Stomach (tissue), 9 donors: ENCODE results near the gene ATF7IP2. TPM values are rescaled to one million over a fixed set of nuclear protein-coding genes. Genes with fewer than 3 reads are reported as not detected.

ENCODE experiments used
- DNase-seq, 2 donors: peaks; one replicate each; pipeline versions ENCODE4 v3.0.0 to v3.0.0-alpha.2; 2013 to 2019
- H3K27ac ChIP-seq, 5 donors: fragments of 200-600 bp in 4 of 5; sonication (generic) in 4 of 5; one replicate each; pipeline ENCODE4 v1.5.1; 2013 to 2019; ENCODE audit warnings: mild to moderate bottlenecking in 1 of 5, moderate library complexity in 1 of 5
- H3K27me3 ChIP-seq, 3 donors: fragments of 200-600 bp; sonication (generic); one replicate each; pipeline ENCODE4 v1.5.1; 2017 to 2019; ENCODE audit warnings: mixed run types in 1 of 3
- H3K36me3 ChIP-seq, 4 donors: fragments of 200-600 bp; sonication (generic); 1 replicate in 3 of 4; 2 replicates in 1 of 4; pipeline ENCODE4 v1.5.1; 2016 to 2019
- H3K4me1 ChIP-seq, 4 donors: fragments of 200-600 bp; sonication (generic); one replicate each; pipeline ENCODE4 v1.5.1; 2016 to 2019
- H3K4me3 ChIP-seq, 4 donors: fragments of 200-600 bp; sonication (generic) in 3 of 4; one replicate each; pipeline ENCODE4 v1.5.1; 2016 to 2019; ENCODE audit warnings: mild to moderate bottlenecking in 1 of 4
- H3K9me3 ChIP-seq, 4 donors: fragments of 200-600 bp; sonication (generic); one replicate each; pipeline ENCODE4 v1.5.1; 2016 to 2019
- CTCF ChIP-seq, 7 experiments: fragments of 450-650 bp in 4 of 7; fragments of 200-600 bp in 3 of 7; sonication (generic) in 3 of 7; IDR thresholded peaks; one replicate each; pipeline ENCODE4 v1.5.1; 2016 to 2019; ENCODE audit warnings: antibody characterized with exemption in 7 of 7, control low read depth in 2 of 7, mild to moderate bottlenecking in 1 of 7
- EP300 ChIP-seq: sonication (generic); formaldehyde crosslinking; IDR thresholded peaks from one replicate; pipeline ENCODE4 v1.6.1; 2017; ENCODE audit warnings: antibody characterized with exemption
- POLR2A ChIP-seq, 4 donors: fragments of 450-650 bp; IDR thresholded peaks; one replicate each; pipeline ENCODE4 v1.6.1; 2016; ENCODE audit warnings: antibody characterized with exemption in 4 of 4, control low read depth in 2 of 4, mild to moderate bottlenecking in 1 of 4, moderate library complexity in 1 of 4
- POLR2AphosphoS5 ChIP-seq, 3 donors: sonication (generic); formaldehyde crosslinking; IDR thresholded peaks; one replicate each; pipeline ENCODE4 v1.6.1; 2016; ENCODE audit warnings: antibody characterized with exemption in 3 of 3
- WGBS, 5 donors: extraction: QIAGEN DNeasy Blood & Tissue Kit in 3 of 5; methylation state at CpG; one replicate each; pipeline versions ENCODE4 v1.1.5 to v1.1.7; 2013 to 2018; 5-methylcytosine and 5-hydroxymethylcytosine counted together
- intact Hi-C: fragments of 100-400 bp; cut with DNase I; formaldehyde crosslinking; loops from one replicate; pipeline ENCODE4 v1.15.1; 2023; ENCODE audit warnings: low total_unique reads
- polyA plus RNA-seq, 3 donors: library from polyadenylated mRNA; stranded (reverse); fragments of 200-250 nt; gene quantifications; one replicate each; pipeline ENCODE4 v1.2.3, GENCODE V29; 2013
- total RNA-seq, 5 donors: library from RNA; depleted of rRNA; stranded (reverse); fragments of >200 nt; gene quantifications; one replicate each; pipeline versions ENCODE4 v1.1.0 to v1.2.3, GENCODE V29; 2014 to 2016
- donor health status: healthy with polysubstance abuse.
- donor health status: Bipolar disorder and iron deficiency.
- donor health status: healthy.

Gene ATF7IP2
- total and polyA plus RNA-seq, 8 donors = 4.5 to 59.7 (median 30.3) TPM

DNA sequence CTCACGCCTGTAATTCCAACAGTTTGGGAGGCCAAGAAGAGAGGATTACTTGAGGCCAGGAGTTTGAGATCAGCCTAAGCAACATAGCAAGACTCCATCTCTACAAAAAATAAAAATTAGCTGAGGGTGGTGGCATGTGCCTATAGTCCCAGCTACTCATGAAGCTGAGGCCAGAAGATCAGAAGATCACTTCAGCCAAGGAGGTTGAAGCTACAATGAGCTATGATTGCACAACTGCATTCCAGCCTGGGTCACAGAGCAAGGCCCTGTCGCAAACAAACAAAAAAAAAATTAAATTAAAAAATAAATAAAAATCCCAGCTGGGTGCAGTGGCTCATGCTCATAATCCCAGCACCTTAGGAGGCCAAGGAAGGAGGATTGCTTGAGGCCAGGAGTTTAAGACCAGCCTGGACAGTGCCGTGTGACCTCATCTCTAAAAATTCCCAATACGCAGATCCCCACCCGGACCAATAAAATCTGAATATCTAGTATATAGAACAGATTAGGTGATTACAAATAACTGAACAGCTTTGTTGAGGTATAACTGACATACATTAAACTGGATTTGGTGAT, 18.2 kb upstream of the ATF7IP2 start:
- Histone ChIP-seq H3K36me3 (no peaks in the 10 kb centered on the region), H3K4me3 (no peak overlapping the region), H3K9me3 (peaks cover 0 to 11% (median 4%) of the 10 kb centered on the region in 4 donors), H3K27me3 (no peaks in the 10 kb centered on the region), H3K4me1 (no peaks in the 10 kb centered on the region), H3K27ac (no peak overlapping the region)
- intact Hi-C loops = no loop called here
- no peak for DNase-seq
- 74 to 92% (median 84%) methylated on average over 5 of the region's 5 CpGs for WGBS, 5 donors
- TF ChIP-seq CTCF (IDR thresholded peaks at IDR 0.05) = no peak
- no peak for TF ChIP-seq POLR2AphosphoS5 (IDR thresholded peaks at IDR 0.05)
- TF ChIP-seq EP300 = no peak
- TF ChIP-seq POLR2A (IDR thresholded peaks at IDR 0.05) = no peak

- H3K27ac ChIP-seq = no peak overlapping the region
- no peaks in the 10 kb centered on the region for H3K27me3 ChIP-seq
- H3K4me3 ChIP-seq = no peak overlapping the region
- H3K4me1 ChIP-seq = no peaks in the 10 kb centered on the region
- no peaks in the 10 kb centered on the region for H3K36me3 ChIP-seq
- DNase-seq = no peak
- peaks cover 0 to 11% (median 8%) of the 10 kb centered on the region in 4 donors for H3K9me3 ChIP-seq
- 64 to 86% (median 76%) methylated on average over 2 of the region's 2 CpGs for WGBS, 5 donors
- intact Hi-C loops = no loop called here
- no peak for TF ChIP-seq POLR2A (IDR thresholded peaks at IDR 0.05)
- no peak for TF ChIP-seq EP300
- TF ChIP-seq CTCF (IDR thresholded peaks at IDR 0.05) = no peak
- no peak for TF ChIP-seq POLR2AphosphoS5 (IDR thresholded peaks at IDR 0.05)
Measured at GRCh38 chr16:10368969-10369551, 16.8 kb upstream of the ATF7IP2 start.

DNA sequence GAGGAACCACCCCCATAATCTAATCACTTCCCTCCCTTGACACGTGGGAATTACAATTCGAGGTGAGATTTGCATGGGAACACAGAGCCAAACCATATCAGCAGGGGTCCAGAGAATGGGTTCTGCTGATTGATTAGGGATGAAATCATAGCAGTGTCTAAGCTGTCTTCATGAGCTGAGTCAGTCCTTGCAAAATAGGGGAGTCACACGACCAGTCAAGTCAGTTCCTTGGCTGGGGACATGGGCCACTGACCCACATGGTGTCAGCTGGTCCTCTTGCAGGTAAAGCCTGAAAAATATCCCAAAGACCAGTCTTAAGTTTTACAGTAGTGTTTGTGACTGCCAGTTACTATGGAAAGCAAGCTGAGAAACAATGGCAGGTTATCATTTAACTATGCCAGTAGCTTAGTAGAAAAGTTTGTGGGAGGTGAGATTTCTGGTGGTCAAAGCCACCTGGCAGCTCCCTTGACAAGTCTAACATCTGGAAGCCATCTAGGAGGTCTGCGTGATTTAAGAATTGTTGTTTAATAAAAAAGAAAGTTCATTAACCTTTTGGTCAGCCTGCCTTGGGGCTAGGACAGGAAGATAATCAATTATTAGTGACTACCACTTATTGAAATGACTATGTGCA, 15.7 kb upstream of the ATF7IP2 start:
- intact Hi-C loops = no loop called here
- Histone ChIP-seq H3K36me3 (no peaks in the 10 kb centered on the region), H3K4me3 (no peak overlapping the region), H3K9me3 (peaks cover 0 to 17% (median 8%) of the 10 kb centered on the region in 4 donors), H3K27ac (no peak overlapping the region), H3K27me3 (no peaks in the 10 kb centered on the region), H3K4me1 (no peaks in the 10 kb centered on the region)
- no peak for DNase-seq
- TF ChIP-seq CTCF (IDR thresholded peaks at IDR 0.05) (no peak), POLR2A (IDR thresholded peaks at IDR 0.05) (no peak), POLR2AphosphoS5 (IDR thresholded peaks at IDR 0.05) (no peak), EP300 (no peak)
- WGBS, 5 donors = 48 to 56% (median 54%) methylated on average over 4 of the region's 4 CpGs

GRCh38 chr16:10371592-10371991, 14.3 kb upstream of the ATF7IP2 start:
- no peak for DNase-seq
- intact Hi-C loops = no loop called here
- WGBS, 5 donors = 66 to 90% (median 82%) methylated on average over 2 of the region's 2 CpGs

More at GRCh38 chr16:10371592-10371991, 14.3 kb upstream of the ATF7IP2 start:
- TF ChIP-seq POLR2AphosphoS5 (IDR thresholded peaks at IDR 0.05) (no peak), POLR2A (IDR thresholded peaks at IDR 0.05) (no peak)
- H3K4me1 ChIP-seq = no peaks in the 10 kb centered on the region
- H3K27ac ChIP-seq = no peak overlapping the region
- H3K27me3 ChIP-seq = no peaks in the 10 kb centered on the region
- peaks cover 0 to 20% (median 8%) of the 10 kb centered on the region in 4 donors for H3K9me3 ChIP-seq
- no peak overlapping the region for H3K4me3 ChIP-seq
- no peaks in the 10 kb centered on the region for H3K36me3 ChIP-seq
